ENCODE data around the gene FIP1L1. TPM values are rescaled to one million over a fixed set of nuclear protein-coding genes. Genes with fewer than 3 reads are reported as not detected.

FIP1L1 gene
- total RNA-seq, 3 donors from 2014 or later = 74.8 to 84.5 (median 80.0) TPM

GRCh38 chr4:53490965-53491622 is 113.7 kb downstream of the FIP1L1 start:
- H3K4me3 Mint-ChIP-seq = no peak overlapping the region
- peaks cover 14% of the 10 kb centered on the region for H3K27me3 Mint-ChIP-seq (ENCODE audit: low read depth)
- no peak for DNase-seq
- H3K4me1 Mint-ChIP-seq (ENCODE audit: low read depth) = no peaks in the 10 kb centered on the region
- ATAC-seq = no peak
- H3K9me3 Mint-ChIP-seq = no peaks in the 10 kb centered on the region
- no peaks in the 10 kb centered on the region for H3K36me3 Mint-ChIP-seq (ENCODE audit: insufficient read depth)

DNA sequence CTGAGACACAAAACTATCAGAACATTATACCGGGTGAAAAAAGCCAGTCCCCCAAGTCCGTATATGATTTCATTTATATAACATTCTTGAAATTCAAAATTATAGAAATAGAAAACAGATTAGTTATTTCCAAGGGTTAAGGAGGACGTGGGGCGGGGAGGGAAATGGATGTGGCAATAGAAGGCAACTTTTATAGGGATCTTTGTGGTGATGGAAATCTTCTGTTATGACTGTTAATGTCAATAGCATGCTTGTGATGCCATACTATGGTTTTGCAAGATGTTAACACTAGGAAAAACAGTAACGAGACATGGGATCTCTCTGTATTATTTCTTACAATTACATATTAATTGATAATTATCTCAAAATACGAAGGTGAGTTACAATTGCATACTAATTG is 117.4 kb downstream of the FIP1L1 start:
- Mint-ChIP-seq H3K36me3 (ENCODE audit: insufficient read depth) (no peaks in the 10 kb centered on the region), H3K27me3 (ENCODE audit: low read depth) (peaks cover 2% of the 10 kb centered on the region), H3K9me3 (no peaks in the 10 kb centered on the region), H3K4me3 (no peak overlapping the region), H3K4me1 (ENCODE audit: low read depth) (no peaks in the 10 kb centered on the region)
- no peak for DNase-seq
- ATAC-seq = no peak

DNA sequence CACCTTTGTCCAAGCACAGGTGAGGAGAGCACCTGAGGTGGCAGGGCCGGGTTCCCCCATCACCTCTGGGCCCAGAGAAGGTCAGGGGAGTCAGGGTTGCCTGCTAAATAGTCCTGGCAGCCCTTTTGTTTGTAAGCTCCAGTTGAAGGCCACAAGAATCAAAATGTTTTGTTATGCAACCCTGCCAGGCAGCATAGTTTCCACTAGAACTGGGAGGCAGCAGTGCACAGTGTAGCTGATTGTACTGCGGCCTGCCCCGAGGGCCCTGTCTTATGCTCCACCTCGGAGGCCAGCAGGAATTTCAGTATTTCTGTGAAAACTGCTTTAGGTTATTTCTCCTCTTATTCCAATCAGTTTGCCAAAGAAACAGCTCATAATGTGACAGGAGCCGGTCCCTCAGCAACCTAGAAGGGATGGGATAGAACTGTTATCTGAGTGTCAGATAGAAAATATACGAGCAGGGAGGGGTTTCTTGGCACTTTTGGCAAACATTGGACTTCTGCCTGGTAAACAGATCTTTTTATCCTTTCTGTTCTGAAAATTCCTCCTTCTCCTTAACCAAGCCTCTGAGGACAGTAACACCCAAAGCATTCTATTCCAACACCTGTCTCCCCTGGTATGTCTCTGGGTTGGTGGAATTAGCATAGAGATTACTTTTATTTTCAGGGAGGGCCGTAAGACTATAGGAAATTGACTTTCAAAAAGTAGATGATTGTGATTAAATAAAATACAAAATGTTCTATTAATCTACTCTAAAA is 120.2 kb downstream of the FIP1L1 start:
- Mint-ChIP-seq H3K9me3 (no peaks in the 10 kb centered on the region), H3K4me3 (no peak overlapping the region), H3K36me3 (ENCODE audit: insufficient read depth) (no peaks in the 10 kb centered on the region), H3K4me1 (ENCODE audit: low read depth) (no peaks in the 10 kb centered on the region), H3K27me3 (ENCODE audit: low read depth) (no peaks in the 10 kb centered on the region)
- DNase-seq (no peak), ATAC-seq (no peak)

DNA sequence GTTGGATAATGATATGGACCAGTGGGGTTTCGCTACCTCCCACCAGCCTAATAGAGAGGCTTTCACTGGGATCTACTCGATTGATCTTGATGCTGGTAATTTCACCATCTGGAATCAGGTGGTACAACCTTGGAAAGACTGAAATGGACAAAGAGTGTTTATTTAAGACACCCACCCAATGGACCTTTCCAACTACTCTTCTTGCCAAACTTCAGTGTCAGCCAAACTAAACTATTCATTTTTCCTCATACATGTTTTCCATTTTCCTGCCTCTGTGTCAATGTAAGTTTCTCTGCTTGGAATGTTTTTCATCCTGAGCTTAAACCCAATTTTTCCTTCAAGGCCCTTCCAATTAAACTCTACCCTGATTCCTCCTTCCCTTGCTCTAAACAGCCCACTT is 121.3 kb downstream of the FIP1L1 start:
- DNase-seq = no peak
- Mint-ChIP-seq H3K36me3 (ENCODE audit: insufficient read depth) (no peaks in the 10 kb centered on the region), H3K4me3 (no peak overlapping the region), H3K4me1 (ENCODE audit: low read depth) (no peaks in the 10 kb centered on the region), H3K9me3 (no peaks in the 10 kb centered on the region), H3K27me3 (ENCODE audit: low read depth) (no peaks in the 10 kb centered on the region)
- no peak for ATAC-seq

DNA sequence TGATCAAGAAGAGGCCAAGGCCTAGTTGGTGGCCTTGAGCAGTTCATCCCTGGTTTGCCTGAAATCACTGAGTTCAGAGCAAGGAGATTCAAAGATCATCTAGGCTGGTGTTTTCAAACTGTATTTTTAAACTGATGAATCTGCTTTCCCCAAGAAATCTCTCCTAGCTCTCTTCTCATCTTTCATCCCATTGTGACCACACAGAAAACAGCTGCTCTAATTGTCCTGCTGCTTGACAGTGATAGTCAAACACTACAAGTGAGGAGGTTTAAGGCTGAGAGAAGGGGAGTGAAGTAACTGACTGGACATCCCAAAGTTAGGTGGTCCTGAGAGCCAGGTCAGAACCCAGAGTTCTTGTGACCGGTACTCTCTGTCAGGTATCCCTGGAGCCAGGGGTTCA is 122.3 kb downstream of the FIP1L1 start:
- Mint-ChIP-seq H3K9me3 (no peaks in the 10 kb centered on the region), H3K36me3 (ENCODE audit: insufficient read depth) (no peaks in the 10 kb centered on the region), H3K27me3 (ENCODE audit: low read depth) (no peaks in the 10 kb centered on the region), H3K4me3 (no peak overlapping the region), H3K4me1 (ENCODE audit: low read depth) (no peaks in the 10 kb centered on the region)
- ATAC-seq (no peak), DNase-seq (no peak)

- Mint-ChIP-seq H3K27me3 (ENCODE audit: low read depth) (peaks cover 2% of the 10 kb centered on the region), H3K4me3 (no peak overlapping the region), H3K9me3 (no peaks in the 10 kb centered on the region), H3K4me1 (ENCODE audit: low read depth) (no peaks in the 10 kb centered on the region), H3K36me3 (ENCODE audit: insufficient read depth) (no peaks in the 10 kb centered on the region)
- ATAC-seq (no peak), DNase-seq (no peak)
Observed at GRCh38 chr4:53500546-53500945, 123.1 kb downstream of the FIP1L1 start.

GRCh38 chr4:53501561-53501960 is 124.1 kb downstream of the FIP1L1 start:
- Mint-ChIP-seq H3K36me3 (ENCODE audit: insufficient read depth) (no peaks in the 10 kb centered on the region), H3K27me3 (ENCODE audit: low read depth) (peaks cover 4% of the 10 kb centered on the region), H3K4me3 (no peak overlapping the region), H3K4me1 (ENCODE audit: low read depth) (no peaks in the 10 kb centered on the region), H3K9me3 (no peaks in the 10 kb centered on the region)
- ATAC-seq = no peak
- DNase-seq = no peak

DNA sequence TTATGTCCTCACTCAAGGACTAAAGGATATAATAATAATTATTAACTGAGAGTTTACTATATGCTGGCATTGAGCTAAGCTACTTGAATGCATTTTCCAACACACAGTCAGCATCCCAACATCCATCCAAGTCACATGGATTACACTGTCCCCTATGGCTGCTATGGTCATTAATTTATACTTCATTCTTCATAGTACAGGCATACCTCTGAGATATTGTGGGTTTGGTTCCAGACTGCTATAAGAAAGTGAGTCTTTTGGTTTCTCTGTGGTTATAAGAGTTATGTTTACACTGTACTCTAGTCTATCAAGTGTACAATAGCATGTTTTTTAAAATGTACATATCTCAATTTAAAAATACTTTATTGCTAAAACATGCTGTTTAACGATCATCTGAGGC is 124.7 kb downstream of the FIP1L1 start:
- no peak overlapping the region for H3K4me3 Mint-ChIP-seq
- no peak for ATAC-seq
- no peaks in the 10 kb centered on the region for H3K36me3 Mint-ChIP-seq (ENCODE audit: insufficient read depth)
- H3K27me3 Mint-ChIP-seq (ENCODE audit: low read depth) = peaks cover 4% of the 10 kb centered on the region
- H3K9me3 Mint-ChIP-seq = no peaks in the 10 kb centered on the region
- no peaks in the 10 kb centered on the region for H3K4me1 Mint-ChIP-seq (ENCODE audit: low read depth)
- DNase-seq = no peak

DNA sequence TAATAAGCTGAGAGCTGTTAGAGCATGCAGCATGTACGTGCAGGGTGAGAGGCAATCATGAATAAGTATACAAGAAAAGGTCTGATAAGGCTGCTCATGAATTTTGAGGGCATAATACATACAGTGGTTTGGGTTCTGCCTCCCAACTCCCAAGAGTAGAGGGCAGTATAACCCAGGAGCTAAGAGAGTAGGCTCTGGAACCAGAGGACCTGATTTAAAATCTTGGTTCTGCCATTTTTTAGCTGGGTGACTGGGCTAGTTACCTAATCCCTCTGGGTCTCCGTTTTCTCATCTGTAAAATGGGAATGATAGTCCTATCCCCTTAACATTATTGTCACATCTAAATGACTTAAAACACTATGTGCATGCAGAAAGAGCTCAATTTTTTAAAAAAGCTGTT is 128.5 kb downstream of the FIP1L1 start:
- H3K36me3 Mint-ChIP-seq (ENCODE audit: insufficient read depth) = no peaks in the 10 kb centered on the region
- no peak for ATAC-seq
- no peak overlapping the region for H3K4me3 Mint-ChIP-seq
- H3K4me1 Mint-ChIP-seq (ENCODE audit: low read depth) = no peaks in the 10 kb centered on the region
- DNase-seq = no peak
- H3K27me3 Mint-ChIP-seq (ENCODE audit: low read depth) = peaks cover 4% of the 10 kb centered on the region
- H3K9me3 Mint-ChIP-seq = no peaks in the 10 kb centered on the region

- peaks cover 4% of the 10 kb centered on the region for H3K27me3 Mint-ChIP-seq (ENCODE audit: low read depth)
- no peaks in the 10 kb centered on the region for H3K4me1 Mint-ChIP-seq (ENCODE audit: low read depth)
- H3K4me3 Mint-ChIP-seq = no peak overlapping the region
- H3K9me3 Mint-ChIP-seq = no peaks in the 10 kb centered on the region
- H3K36me3 Mint-ChIP-seq (ENCODE audit: insufficient read depth) = no peaks in the 10 kb centered on the region
- no peak for DNase-seq
- no peak for ATAC-seq
Observed at GRCh38 chr4:53507058-53507457, 129.6 kb downstream of the FIP1L1 start.

- no peaks in the 10 kb centered on the region for H3K36me3 Mint-ChIP-seq (ENCODE audit: insufficient read depth)
- H3K9me3 Mint-ChIP-seq = no peaks in the 10 kb centered on the region
- no peak for DNase-seq
- peaks cover 4% of the 10 kb centered on the region for H3K27me3 Mint-ChIP-seq (ENCODE audit: low read depth)
- no peak for ATAC-seq
- no peaks in the 10 kb centered on the region for H3K4me1 Mint-ChIP-seq (ENCODE audit: low read depth)
- H3K4me3 Mint-ChIP-seq = no peak overlapping the region
Observed at GRCh38 chr4:53507671-53508286, 130.3 kb downstream of the FIP1L1 start.

- DNase-seq (no peak), ATAC-seq (no peak)
- no peaks in the 10 kb centered on the region for H3K36me3 Mint-ChIP-seq (ENCODE audit: insufficient read depth)
- no peaks in the 10 kb centered on the region for H3K9me3 Mint-ChIP-seq
- no peaks in the 10 kb centered on the region for H3K4me1 Mint-ChIP-seq (ENCODE audit: low read depth)
- H3K27me3 Mint-ChIP-seq (ENCODE audit: low read depth) = peaks cover 4% of the 10 kb centered on the region
- H3K4me3 Mint-ChIP-seq = no peak overlapping the region
Observed at GRCh38 chr4:53508446-53508845, 131.0 kb downstream of the FIP1L1 start.

DNA sequence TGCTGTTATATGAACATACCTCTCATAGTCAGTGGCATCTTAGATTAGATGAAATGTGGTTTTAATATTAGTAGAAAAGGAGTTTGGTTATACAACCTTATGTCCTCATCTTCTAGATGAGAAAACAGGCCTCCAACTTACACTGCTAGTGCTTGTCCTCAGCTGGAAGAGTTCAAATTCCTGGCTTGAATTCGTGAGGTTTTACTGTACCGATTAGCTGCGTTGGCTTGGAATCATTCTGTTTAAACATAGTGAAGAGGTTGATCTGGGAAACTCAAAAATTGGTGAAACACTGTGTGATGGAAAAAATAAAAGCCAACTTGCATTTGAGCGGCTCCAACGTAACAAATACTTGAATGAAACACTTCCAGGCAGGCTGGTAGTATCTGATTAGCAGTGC is 132.9 kb downstream of the FIP1L1 start:
- no peak for ATAC-seq
- DNase-seq = no peak
- Mint-ChIP-seq H3K9me3 (no peaks in the 10 kb centered on the region), H3K4me1 (ENCODE audit: low read depth) (no peaks in the 10 kb centered on the region), H3K27me3 (ENCODE audit: low read depth) (peaks cover 4% of the 10 kb centered on the region), H3K36me3 (ENCODE audit: insufficient read depth) (no peaks in the 10 kb centered on the region), H3K4me3 (no peak overlapping the region)
